ENCODE measurements around the gene STK32B.

STK32B gene

GRCh38 chr4:5122114-5122513 is 70.8 kb downstream of the STK32B start:
- DNase-seq (ENCODE audit: low read depth in 2 of 3, low spot score in 1 of 3): no peak

- no peak for DNase-seq (ENCODE audit: low read depth in 2 of 3, low spot score in 1 of 3)
Observed at GRCh38 chr4:5124876-5125275, 73.6 kb downstream of the STK32B start.

GRCh38 chr4:5125321-5125720 is 74.0 kb downstream of the STK32B start:
- no peak for DNase-seq (ENCODE audit: low read depth in 2 of 3, low spot score in 1 of 3)

GRCh38 chr4:5126231-5126630 is 75.0 kb downstream of the STK32B start:
- DNase-seq (ENCODE audit: low read depth in 2 of 3, low spot score in 1 of 3): no peak

- DNase-seq (ENCODE audit: low read depth in 2 of 3, low spot score in 1 of 3): no peak
Observed at GRCh38 chr4:5126857-5127256, 75.6 kb downstream of the STK32B start.

- no peak for DNase-seq (ENCODE audit: low read depth in 2 of 3, low spot score in 1 of 3)
Observed at GRCh38 chr4:5127556-5127955, 76.3 kb downstream of the STK32B start.

GRCh38 chr4:5128569-5128968 is 77.3 kb downstream of the STK32B start:
- DNase-seq (ENCODE audit: low read depth in 2 of 3, low spot score in 1 of 3): no peak

- DNase-seq (ENCODE audit: low read depth in 2 of 3, low spot score in 1 of 3): no peak
Observed at GRCh38 chr4:5133201-5133600, 81.9 kb downstream of the STK32B start.

GRCh38 chr4:5133933-5134594 is 82.8 kb downstream of the STK32B start:
- DNase-seq (ENCODE audit: low read depth in 2 of 3, low spot score in 1 of 3): no peak

- DNase-seq (ENCODE audit: low read depth in 2 of 3, low spot score in 1 of 3): no peak
Observed at GRCh38 chr4:5134620-5135019, 83.3 kb downstream of the STK32B start.

GRCh38 chr4:5137226-5137625 is 85.9 kb downstream of the STK32B start:
- DNase-seq (ENCODE audit: low read depth in 2 of 3, low spot score in 1 of 3): no peak

- no peak for DNase-seq (ENCODE audit: low read depth in 2 of 3, low spot score in 1 of 3)
Observed at GRCh38 chr4:5137927-5138326, 86.6 kb downstream of the STK32B start.

- DNase-seq (ENCODE audit: low read depth in 2 of 3, low spot score in 1 of 3): no peak
Observed at GRCh38 chr4:5138389-5138788, 87.1 kb downstream of the STK32B start.

- no peak for DNase-seq (ENCODE audit: low read depth in 2 of 3, low spot score in 1 of 3)
Observed at GRCh38 chr4:5139141-5139540, 87.9 kb downstream of the STK32B start.

GRCh38 chr4:5141802-5142201 is 90.5 kb downstream of the STK32B start:
- no peak for DNase-seq (ENCODE audit: low read depth in 2 of 3, low spot score in 1 of 3)

GRCh38 chr4:5142726-5143125 is 91.4 kb downstream of the STK32B start:
- DNase-seq (ENCODE audit: low read depth in 2 of 3, low spot score in 1 of 3): no peak

- no peak for DNase-seq (ENCODE audit: low read depth in 2 of 3, low spot score in 1 of 3)
Observed at GRCh38 chr4:5143306-5143861, 92.1 kb downstream of the STK32B start.

- no peak for DNase-seq (ENCODE audit: low read depth in 2 of 3, low spot score in 1 of 3)
Observed at GRCh38 chr4:5143940-5144339, 92.7 kb downstream of the STK32B start.

GRCh38 chr4:5144384-5144783 is 93.1 kb downstream of the STK32B start:
- no peak for DNase-seq (ENCODE audit: low read depth in 2 of 3, low spot score in 1 of 3)

GRCh38 chr4:5146248-5146647 is 95.0 kb downstream of the STK32B start:
- DNase-seq (ENCODE audit: low read depth in 2 of 3, low spot score in 1 of 3): no peak

GRCh38 chr4:5152521-5152920 is 101.2 kb downstream of the STK32B start:
- no peak for DNase-seq (ENCODE audit: low read depth in 2 of 3, low spot score in 1 of 3)

GRCh38 chr4:5156682-5157081 is 105.4 kb downstream of the STK32B start:
- DNase-seq (ENCODE audit: low read depth in 2 of 3, low spot score in 1 of 3): no peak
